Kidney (tissue), 14 donors: ENCODE results near the gene SCTR. TPM values are rescaled to one million over a fixed set of nuclear protein-coding genes. Genes with fewer than 3 reads are reported as not detected.

Source experiments
- DNase-seq, 5 donors: peaks; one replicate each; pipeline ENCODE4 v3.0.0-alpha.2; 2013 to 2020
- FAIRE-seq: peaks from 2 replicates; lab custom pipeline; 2012; peaks lifted over from hg19 to GRCh38; lab: Jason Lieb, UNC
- H3K27ac ChIP-seq, 2 donors: one replicate each; pipeline ENCODE4 v1.7.0; 2013; ENCODE audit warnings: low read depth in 2 of 2, low read length in 2 of 2, inconsistent platforms in 1 of 2
- H3K27me3 ChIP-seq: one replicate; pipeline ENCODE4 v1.7.1; 2013; ENCODE audit warnings: low read length, inconsistent platforms; ENCODE audit not compliant: control insufficient read depth, insufficient read depth
- H3K36me3 ChIP-seq, 3 donors: one replicate each; pipeline versions ENCODE4 v1.7.0 to v1.7.1; 2013; ENCODE audit warnings: low read length in 3 of 3, control low read depth in 1 of 3, inconsistent platforms in 1 of 3; ENCODE audit not compliant: insufficient read depth in 3 of 3, control insufficient read depth in 2 of 3
- H3K4me1 ChIP-seq, 3 donors: one replicate each; pipeline versions ENCODE4 v1.7.0 to v1.7.1; 2013; ENCODE audit warnings: low read length in 3 of 3, inconsistent platforms in 1 of 3, low read depth in 1 of 3; ENCODE audit not compliant: control insufficient read depth in 2 of 3, insufficient read depth in 2 of 3
- H3K4me3 ChIP-seq, 3 donors: one replicate each; pipeline versions ENCODE4 v1.7.0 to v1.8.1; 2013; ENCODE audit warnings: low read length in 3 of 3, control low read depth in 1 of 3, inconsistent platforms in 1 of 3
- H3K9ac ChIP-seq, 3 donors: one replicate each; pipeline versions ENCODE4 v1.7.0 to v1.7.1; 2013; ENCODE audit warnings: low read length in 3 of 3, control low read depth in 1 of 3, inconsistent platforms in 1 of 3
- H3K9me3 ChIP-seq, 3 donors: one replicate each; pipeline versions ENCODE4 v1.7.0 to v1.7.1; 2013; ENCODE audit warnings: low read length in 3 of 3, control low read depth in 1 of 3, inconsistent platforms in 1 of 3; ENCODE audit not compliant: control insufficient read depth in 2 of 3, insufficient read depth in 1 of 3
- CTCF ChIP-seq: IDR thresholded peaks from 3 replicates; pipeline ENCODE4 v1.5.1; 2012; ENCODE audit warnings: mild to moderate bottlenecking, moderate library complexity, borderline replicate concordance; ENCODE audit not compliant: insufficient read depth; ENCODE audit errors: extremely low read depth
- intact Hi-C: fragments of 100-400 bp; cut with DNase I; formaldehyde crosslinking; loops from one replicate; pipeline ENCODE4 v1.11.1; 2022
- polyA plus RNA-seq: library from polyadenylated mRNA; stranded (reverse); fragments of 350-450 nt; fragmentation: Illumina TruSeq; extraction: RNeasy Lipid Tissue Mini Kit (QIAGEN cat#74804); gene quantifications from one replicate; pipeline ENCODE4 v1.2.3, GENCODE V29; 2014; ENCODE audit warnings: low read depth, low replicate concordance; ENCODE audit not compliant: insufficient read depth
- total RNA-seq: library from RNA; stranded (reverse); fragmentation: NEBNext Ultra II Directional; extraction: Animal tissue kit (Norgen Biotek cat#: 25700); gene quantifications from one replicate; pipeline ENCODE4 v1.2.1, GENCODE V29; 2021
- donor health status: control.
- donor health status: control.
- donor health status: control.
- donor health status: control.
- donor health status: control.
- donor health status: DM: yes; HTN: yes; CAD: no.
- donor health status: Normal renal cell carcinoma (clear cell type).

Gene SCTR
- total and polyA plus RNA-seq, 2 donors from 2014 or later: 7.3 to 15.9 TPM

- H3K9ac ChIP-seq: peak overlapping the region in 1 of 3 donors; percentile 15
- H3K27ac ChIP-seq: peak overlapping the region in 1 of 2 donors; percentile 63
- intact Hi-C loops: no loop called here
- FAIRE-seq (no peak), DNase-seq (no peak)
- H3K27me3 ChIP-seq: no peaks in the 10 kb centered on the region
- no peak for TF ChIP-seq CTCF
- H3K9me3 ChIP-seq: no peaks in the 10 kb centered on the region
- no peak overlapping the region for H3K4me3 ChIP-seq
- H3K36me3 ChIP-seq: no peaks in the 10 kb centered on the region
- peaks cover 0 to 55% (median 42%) of the 10 kb centered on the region in 3 donors for H3K4me1 ChIP-seq
Observed at GRCh38 chr2:119490106-119490505, 34.2 kb downstream of the SCTR start.

- no peak for FAIRE-seq
- H3K4me1 ChIP-seq: peaks cover 0 to 60% (median 46%) of the 10 kb centered on the region in 3 donors
- intact Hi-C loops: no loop called here
Observed at GRCh38 chr2:119489232-119489952, 34.9 kb downstream of the SCTR start.

GRCh38 chr2:119488245-119489214 is 35.8 kb downstream of the SCTR start:
- peaks cover 0 to 60% (median 46%) of the 10 kb centered on the region in 3 donors for H3K4me1 ChIP-seq
- intact Hi-C loops: no loop called here
- peak overlapping the region; percentile 87 to 97 for H3K27ac ChIP-seq
- no peak for TF ChIP-seq CTCF
- no peaks in the 10 kb centered on the region for H3K27me3 ChIP-seq
- no peaks in the 10 kb centered on the region for H3K9me3 ChIP-seq
- peak overlapping the region in 1 of 3 donors; percentile 60 for H3K9ac ChIP-seq
- DNase-seq: peak in 1 of 5 donors; percentile 39
- no peak for FAIRE-seq
- no peaks in the 10 kb centered on the region for H3K36me3 ChIP-seq
- no peak overlapping the region for H3K4me3 ChIP-seq

More at GRCh38 chr2:119489232-119489952, 34.9 kb downstream of the SCTR start:
- Histone ChIP-seq H3K9ac (no peak overlapping the region), H3K27ac (peak overlapping the region; percentile 87 to 97), H3K4me3 (no peak overlapping the region), H3K36me3 (no peaks in the 10 kb centered on the region), H3K27me3 (no peaks in the 10 kb centered on the region), H3K9me3 (no peaks in the 10 kb centered on the region)
- no peak for TF ChIP-seq CTCF
- no peak for DNase-seq
